OCI-LY7 (cell line): ENCODE results near the gene OR5H15. TPM values are rescaled to one million over a fixed set of nuclear protein-coding genes. Genes with fewer than 3 reads are reported as not detected.

Source experiments
- BruUV-seq: library from RNA; stranded (reverse); fragments of 400-500 nt; replicated peaks from 2 replicates; lab custom pipeline; 2021; lab: Mats Ljungman, UMichigan
- CTCF ChIA-PET: fragments of 300-600 bp; sonication (Branson Sonifier 250); formaldehyde crosslinking; loops from one replicate; lab custom pipeline; 2022; ENCODE audit warnings: antibody characterized with exemption; ENCODE audit not compliant: unreplicated experiment; lab: Charles Lee
- POLR2A ChIA-PET: fragments of 300-600 bp; sonication (Branson Sonifier 250); formaldehyde crosslinking; loops from one replicate; lab custom pipeline; 2022; ENCODE audit warnings: antibody characterized with exemption; lab: Charles Lee
- DNase-seq: peaks from one replicate; pipeline ENCODE4 v3.0.0-alpha.2; 2015; ENCODE audit warnings: low spot score
- H2AFZ ChIP-seq: fragments of 200-600 bp; sonication (generic), shearing (Covaris generic); 2 replicates; pipeline ENCODE4 v1.6.1; 2014; ENCODE audit warnings: mild to moderate bottlenecking, antibody characterized with exemption, low read length, moderate library complexity
- H3K27ac ChIP-seq: fragments of 200-600 bp; sonication (generic); 2 replicates; pipeline ENCODE4 v1.5.1; 2014; ENCODE audit warnings: mixed run types, low read depth, mild to moderate bottlenecking, moderate library complexity, low read length, inconsistent platforms; ENCODE audit not compliant: poor library complexity, severe bottlenecking
- H3K36me3 ChIP-seq: fragments of 200-600 bp; sonication (generic); 2 replicates; pipeline ENCODE4 v1.6.1; 2014; ENCODE audit warnings: mild to moderate bottlenecking, antibody characterized with exemption, low read length, moderate library complexity, mixed read lengths; ENCODE audit not compliant: insufficient read depth
- H3K4me1 ChIP-seq: fragments of 200-600 bp; sonication (generic); 2 replicates; pipeline ENCODE4 v1.5.1; 2014; ENCODE audit warnings: mild to moderate bottlenecking, low read length; ENCODE audit not compliant: insufficient read depth, poor library complexity, severe bottlenecking
- H3K4me2 ChIP-seq: fragments of 200-600 bp; sonication (generic); 2 replicates; pipeline ENCODE4 v1.6.1; 2014; ENCODE audit warnings: mild to moderate bottlenecking, low read length
- H3K4me3 ChIP-seq: fragments of 200-600 bp; sonication (generic); 2 replicates; pipeline ENCODE4 v1.5.1; 2014; ENCODE audit warnings: mild to moderate bottlenecking, low read depth, low read length; ENCODE audit not compliant: poor library complexity, severe bottlenecking
- H3K79me2 ChIP-seq: fragments of 200-600 bp; sonication (generic); 2 replicates; pipeline ENCODE4 v1.6.1; 2016; ENCODE audit warnings: low read depth, mild to moderate bottlenecking, low read length, moderate library complexity, mixed read lengths; ENCODE audit not compliant: insufficient read depth
- H3K9me2 ChIP-seq: fragments of 200-600 bp; sonication (generic); 2 replicates; pipeline ENCODE4 v1.6.1; 2016; ENCODE audit warnings: mild to moderate bottlenecking, low read length, mixed read lengths; ENCODE audit not compliant: insufficient read depth
- H3K9me3 ChIP-seq: fragments of 200-600 bp; sonication (generic); 2 replicates; pipeline ENCODE4 v1.6.1; 2014; ENCODE audit warnings: mild to moderate bottlenecking, mixed run types, low read length, mixed read lengths
- H4K20me1 ChIP-seq: fragments of 200-600 bp; sonication (generic); 2 replicates; pipeline ENCODE4 v1.6.1; 2014; ENCODE audit warnings: mild to moderate bottlenecking, antibody characterized with exemption, low read length, moderate library complexity, mixed read lengths; ENCODE audit not compliant: insufficient read depth
- EZH2phosphoT487 ChIP-seq: fragments of 200-600 bp; sonication (generic); IDR thresholded peaks from 2 replicates; pipeline ENCODE4 v1.6.1; 2018; ENCODE audit warnings: low read depth, borderline replicate concordance, mild to moderate bottlenecking, mixed run types, antibody characterized with exemption, low read length, moderate library complexity, mixed read lengths
- intact Hi-C: fragments of 100-400 bp; cut with micrococcal nuclease; formaldehyde crosslinking; loops from one replicate; pipeline ENCODE4 v1.10.0; 2022; ENCODE audit not compliant: unreplicated experiment
- total RNA-seq, 2 experiments: library from RNA; depleted of rRNA in 1 of 2; stranded (reverse); fragments of >200 nt in 1 of 2; shearing (Covaris generic) in 1 of 2; gene quantifications; 2 replicates each; pipeline ENCODE4 v1.2.3, GENCODE V29; 2014 to 2022
- TF ChIP-seq, protein P1 (sequence below): fragments of 200-600 bp; sonication (generic); conservative IDR thresholded peaks from 2 replicates; pipeline ENCODE4 v1.5.1; 2014; ENCODE audit warnings: mild to moderate bottlenecking, antibody characterized with exemption, low read length, moderate library complexity, mixed read lengths

Gene OR5H15
- total RNA-seq, 2 experiments from 2014 or later: not detected

- H3K9me2 ChIP-seq: no peaks in the 10 kb centered on the region
- no peak for DNase-seq
- CTCF ChIA-PET: no interaction called here
- H3K9me3 ChIP-seq: no peaks in the 10 kb centered on the region
- POLR2A ChIA-PET: no interaction called here
- H3K27ac ChIP-seq: no peak overlapping the region
- intact Hi-C loops: no loop called here
- H3K36me3 ChIP-seq: no peaks in the 10 kb centered on the region
- BruUV-seq: no TSS peak
- no peak overlapping the region for H3K4me3 ChIP-seq
- no peaks in the 10 kb centered on the region for H3K79me2 ChIP-seq
- no peak overlapping the region for H3K4me2 ChIP-seq
- no peaks in the 10 kb centered on the region for H4K20me1 ChIP-seq
- H3K4me1 ChIP-seq: no peaks in the 10 kb centered on the region
- no peak overlapping the region for H2AFZ ChIP-seq
- TF ChIP-seq EZH2phosphoT487: no peak
- TF ChIP-seq, protein P1, sequence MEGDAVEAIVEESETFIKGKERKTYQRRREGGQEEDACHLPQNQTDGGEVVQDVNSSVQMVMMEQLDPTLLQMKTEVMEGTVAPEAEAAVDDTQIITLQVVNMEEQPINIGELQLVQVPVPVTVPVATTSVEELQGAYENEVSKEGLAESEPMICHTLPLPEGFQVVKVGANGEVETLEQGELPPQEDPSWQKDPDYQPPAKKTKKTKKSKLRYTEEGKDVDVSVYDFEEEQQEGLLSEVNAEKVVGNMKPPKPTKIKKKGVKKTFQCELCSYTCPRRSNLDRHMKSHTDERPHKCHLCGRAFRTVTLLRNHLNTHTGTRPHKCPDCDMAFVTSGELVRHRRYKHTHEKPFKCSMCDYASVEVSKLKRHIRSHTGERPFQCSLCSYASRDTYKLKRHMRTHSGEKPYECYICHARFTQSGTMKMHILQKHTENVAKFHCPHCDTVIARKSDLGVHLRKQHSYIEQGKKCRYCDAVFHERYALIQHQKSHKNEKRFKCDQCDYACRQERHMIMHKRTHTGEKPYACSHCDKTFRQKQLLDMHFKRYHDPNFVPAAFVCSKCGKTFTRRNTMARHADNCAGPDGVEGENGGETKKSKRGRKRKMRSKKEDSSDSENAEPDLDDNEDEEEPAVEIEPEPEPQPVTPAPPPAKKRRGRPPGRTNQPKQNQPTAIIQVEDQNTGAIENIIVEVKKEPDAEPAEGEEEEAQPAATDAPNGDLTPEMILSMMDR: no peak
Measured at GRCh38 chr3:98151241-98151640, 15.3 kb upstream of the OR5H15 start.

DNA sequence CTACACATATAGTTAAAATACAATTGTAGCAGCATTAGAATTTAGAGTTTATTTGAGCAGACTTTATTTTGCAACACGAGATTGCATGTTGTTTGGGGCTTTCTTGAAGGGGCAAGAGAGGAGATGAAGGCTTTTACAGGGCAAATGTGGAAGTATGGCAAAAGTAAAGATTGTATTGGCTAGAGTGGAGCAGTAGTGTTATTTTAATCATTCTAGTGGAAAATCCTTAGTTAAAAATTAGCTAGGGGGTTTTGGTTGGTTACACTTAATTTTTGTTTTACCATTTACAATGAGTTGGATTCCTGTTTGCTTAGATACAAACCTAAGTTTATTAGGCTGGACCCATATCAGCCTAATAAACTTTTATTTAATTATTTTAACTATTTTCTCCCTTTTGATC, 4.6 kb downstream of the OR5H15 start:
- no TSS peak for BruUV-seq
- H3K4me1 ChIP-seq: no peaks in the 10 kb centered on the region
- no peak overlapping the region for H3K4me3 ChIP-seq
- DNase-seq: no peak
- TF ChIP-seq, protein P1: no peak
- TF ChIP-seq EZH2phosphoT487: no peak
- no peaks in the 10 kb centered on the region for H3K36me3 ChIP-seq
- H3K27ac ChIP-seq: no peak overlapping the region
- H3K9me3 ChIP-seq: no peaks in the 10 kb centered on the region
- CTCF ChIA-PET: no interaction called here
- H2AFZ ChIP-seq: no peak overlapping the region
- H4K20me1 ChIP-seq: no peaks in the 10 kb centered on the region
- no peak overlapping the region for H3K4me2 ChIP-seq
- H3K9me2 ChIP-seq: no peaks in the 10 kb centered on the region; the same call in 1 of the 2 replicates
- POLR2A ChIA-PET: no interaction called here
- no peaks in the 10 kb centered on the region for H3K79me2 ChIP-seq
- intact Hi-C loops: no loop called here

DNA sequence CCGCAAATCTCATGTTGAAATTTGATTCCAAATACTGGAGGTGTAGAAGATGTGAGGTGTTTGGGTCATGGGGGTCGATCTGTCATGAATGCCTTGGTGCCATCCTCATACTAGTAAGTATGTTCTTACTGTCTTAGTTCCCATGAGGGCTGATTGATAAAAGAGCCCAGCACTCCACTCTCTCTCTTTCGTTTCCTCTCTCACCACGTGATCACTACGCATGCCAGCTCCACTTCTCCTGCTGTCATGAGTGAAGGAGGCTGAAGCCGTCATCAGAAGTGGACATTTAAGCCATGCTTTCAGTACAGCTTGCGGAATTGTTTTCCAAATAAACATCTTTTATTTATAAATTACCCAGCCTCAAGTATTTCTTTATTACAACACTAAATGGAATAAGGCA, 6.1 kb downstream of the OR5H15 start:
- Histone ChIP-seq H3K4me3 (no peak overlapping the region), H2AFZ (no peak overlapping the region), H3K27ac (no peak overlapping the region), H3K79me2 (no peaks in the 10 kb centered on the region), H3K4me2 (no peak overlapping the region), H4K20me1 (no peaks in the 10 kb centered on the region), H3K4me1 (no peaks in the 10 kb centered on the region), H3K9me3 (no peaks in the 10 kb centered on the region), H3K9me2 (no peaks in the 10 kb centered on the region; the same call in 1 of the 2 replicates), H3K36me3 (no peaks in the 10 kb centered on the region)
- no TSS peak for BruUV-seq
- intact Hi-C loops: no loop called here
- TF ChIP-seq, protein P1: no peak
- TF ChIP-seq EZH2phosphoT487: no peak
- ChIA-PET POLR2A (no interaction called here), CTCF (no interaction called here)
- no peak for DNase-seq
